Frontal cortex (tissue), 4 donors: ENCODE data around the gene FAM53B. TPM values are rescaled to one million over a fixed set of nuclear protein-coding genes. Genes with fewer than 3 reads are reported as not detected.

Experiments used
- DNase-seq, 2 donors: peaks; one replicate each; pipeline ENCODE4 v3.0.0; 2012; ENCODE audit warnings: low spot score in 2 of 2
- FAIRE-seq: peaks from 2 replicates; lab custom pipeline; 2012; peaks lifted over from hg19 to GRCh38; lab: Jason Lieb, UNC
- total RNA-seq: library from RNA; depleted of rRNA; stranded (reverse); fragments of >200 nt; gene quantifications from one replicate; pipeline ENCODE4 v1.2.3, GENCODE V29; 2014
- donor health status: control.
- donor health status: control.
- donor health status: control.

The FAM53B gene
- total RNA-seq, 1 donor from 2014 or later: 23.2 TPM

DNA sequence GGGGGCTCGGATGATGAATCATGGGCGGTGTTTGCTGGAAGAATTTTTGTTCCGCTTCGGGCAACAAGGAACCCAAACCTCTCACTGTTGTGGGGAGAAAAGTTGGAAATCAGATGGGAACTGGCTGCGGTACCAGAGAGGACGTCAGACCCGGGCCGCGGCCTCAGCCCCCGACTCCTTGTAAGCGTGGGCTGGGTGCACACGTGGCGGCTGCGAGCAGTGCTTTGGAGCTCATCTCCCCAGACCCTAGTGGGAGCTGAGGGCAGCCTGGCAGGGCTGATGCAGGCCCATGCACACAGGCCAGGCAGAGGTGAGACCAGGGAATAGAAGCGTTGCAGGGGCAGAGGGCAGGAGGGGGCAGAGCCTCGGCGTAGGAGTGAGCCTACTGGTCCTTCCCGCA lies 136.5 kb downstream of the FAM53B start:
- FAIRE-seq (no peak), DNase-seq (no peak)

DNA sequence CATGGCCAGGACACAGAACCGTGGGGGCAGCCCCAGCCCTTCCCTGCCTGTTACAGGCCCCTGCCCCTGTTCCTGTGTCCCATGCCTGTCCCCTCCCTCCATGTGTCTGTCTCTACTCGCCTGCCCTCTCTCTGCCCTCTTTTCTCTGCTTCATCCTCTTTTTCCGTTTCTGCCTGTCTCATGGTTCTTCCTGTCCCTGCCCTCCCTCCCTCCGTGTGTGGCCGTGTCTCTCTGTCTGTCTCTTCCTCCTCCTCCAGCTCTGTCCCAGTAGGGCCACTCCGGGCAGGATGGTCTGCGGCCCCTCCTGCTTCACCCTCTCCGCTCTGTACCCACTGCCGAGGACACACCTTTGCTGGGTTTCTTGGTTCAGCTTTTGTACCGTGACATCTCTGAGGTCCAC lies 137.4 kb downstream of the FAM53B start:
- no peak for DNase-seq
- no peak for FAIRE-seq

DNA sequence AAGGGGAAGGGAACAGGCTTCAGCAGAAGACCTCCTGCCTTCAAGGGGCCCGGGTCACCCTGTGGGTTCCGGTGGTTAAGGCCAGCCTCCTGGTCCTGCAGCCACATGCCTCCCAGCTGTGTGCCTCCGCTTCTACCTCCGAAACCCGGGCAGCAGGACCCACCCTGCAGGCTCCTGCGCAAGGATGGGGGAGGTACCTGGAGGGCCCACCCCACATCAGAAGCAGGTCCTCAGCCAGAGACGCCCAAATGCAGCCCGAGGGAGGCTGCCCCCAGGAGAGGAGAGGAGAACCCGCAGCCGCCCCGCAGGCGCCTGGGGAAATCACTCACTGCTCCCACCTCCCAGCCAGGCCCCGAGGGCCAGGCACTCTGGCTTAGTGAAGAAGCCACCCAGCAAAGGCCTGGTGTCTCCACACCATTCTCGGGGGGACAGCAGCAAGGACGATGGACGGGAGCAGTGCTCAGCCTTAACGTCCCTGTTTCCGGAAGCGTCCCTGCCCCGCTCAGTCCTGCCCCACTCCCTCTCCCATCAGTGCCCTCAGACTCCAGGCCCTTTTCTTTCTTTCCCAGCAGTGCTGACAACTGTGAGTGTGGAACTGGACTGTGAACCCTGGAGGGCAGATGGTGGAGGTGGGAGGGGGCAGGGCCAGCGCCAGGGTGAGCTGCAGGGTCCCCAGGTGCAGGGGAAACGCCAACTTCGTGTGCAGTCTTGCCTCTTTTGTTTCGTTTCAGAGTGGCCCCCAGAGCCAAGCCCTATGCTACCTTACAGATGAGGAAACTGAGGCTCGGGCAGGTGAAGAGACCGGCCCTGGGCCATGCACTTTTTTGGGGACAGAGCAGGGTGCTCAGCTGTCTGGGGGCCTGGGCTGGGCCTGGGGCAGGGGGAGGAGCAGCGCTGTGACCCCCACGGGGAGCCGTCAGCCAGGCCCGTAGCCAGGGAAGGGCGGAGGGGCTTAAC lies 138.0 kb downstream of the FAM53B start:
- FAIRE-seq: no peak
- no peak for DNase-seq

DNA sequence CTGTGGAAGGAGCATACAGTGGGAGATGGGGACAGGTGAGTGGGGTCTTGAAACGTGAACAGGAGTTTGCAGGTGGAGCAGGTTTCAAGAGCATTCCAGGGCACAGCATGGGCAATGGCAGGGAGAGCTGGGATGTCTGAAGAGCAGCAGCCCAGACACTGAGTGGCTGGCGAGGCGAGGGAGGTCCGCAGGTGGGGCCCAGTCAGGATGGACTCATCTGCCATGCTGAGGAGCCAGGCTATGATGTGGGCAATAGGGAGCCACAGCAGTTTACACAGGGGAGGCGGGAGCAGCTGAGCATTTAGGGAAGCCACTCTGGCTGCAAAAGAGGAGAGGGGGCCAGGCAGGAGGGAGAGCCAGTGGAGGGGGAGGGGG lies 138.7 kb downstream of the FAM53B start:
- no peak for DNase-seq
- no peak for FAIRE-seq

DNA sequence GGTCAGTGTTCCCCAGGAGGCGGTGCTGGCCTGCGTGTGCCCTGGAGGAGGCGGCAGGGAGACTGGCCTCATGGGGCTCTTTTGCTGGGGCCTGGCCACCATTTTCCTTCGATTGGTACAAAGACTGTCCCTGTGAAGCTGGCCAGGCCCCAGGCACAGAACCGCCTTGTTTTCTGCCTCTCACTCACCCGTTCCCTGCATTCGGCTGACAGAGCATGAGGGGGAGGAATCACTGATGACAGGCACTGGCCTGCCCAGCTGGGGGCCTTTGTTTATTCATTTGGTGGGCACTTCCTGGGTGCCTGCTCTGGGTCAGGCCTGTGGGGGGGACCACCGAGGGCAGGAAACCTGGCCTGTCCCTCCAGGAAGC lies 139.2 kb downstream of the FAM53B start:
- FAIRE-seq (no peak), DNase-seq (peak; percentile 73)

DNA sequence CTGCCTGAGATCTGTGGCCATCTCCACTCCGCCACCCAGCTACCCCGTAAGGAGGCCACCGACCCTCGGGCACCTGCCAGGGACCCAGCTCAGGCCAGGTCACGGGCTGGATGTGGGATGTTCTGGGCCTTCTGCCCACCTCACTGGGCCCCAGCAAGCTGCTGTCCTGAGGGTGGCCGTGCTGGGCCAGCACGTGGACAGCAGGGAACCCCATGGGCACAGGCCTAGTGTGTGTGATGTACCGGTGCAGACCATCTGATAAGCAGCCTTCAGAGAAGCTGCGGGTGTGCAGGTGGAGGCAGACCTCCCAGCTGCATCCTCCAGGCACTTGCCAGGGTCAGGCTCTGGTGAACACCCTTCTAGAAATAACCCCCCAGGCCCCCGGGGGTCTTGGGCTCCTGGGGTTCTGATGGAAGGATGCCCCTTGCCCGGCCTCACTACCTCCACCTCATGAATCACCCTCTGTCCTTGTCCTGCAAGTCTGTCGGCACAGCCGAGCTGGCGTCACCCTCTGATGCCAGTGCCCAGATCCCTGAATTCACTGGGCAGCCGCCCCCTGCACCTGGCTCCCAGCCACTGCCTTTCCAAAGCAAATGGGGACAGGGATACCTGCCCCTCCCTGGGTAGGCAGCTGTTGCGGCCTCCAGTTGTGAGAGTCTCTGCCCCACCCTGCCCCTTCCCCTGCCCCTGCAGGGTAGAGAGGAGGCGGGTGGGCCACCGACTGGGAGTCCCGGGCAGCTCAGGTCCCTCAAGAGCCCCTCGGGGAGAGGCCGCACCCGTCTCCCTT lies 139.8 kb downstream of the FAM53B start:
- DNase-seq (no peak), FAIRE-seq (no peak)

DNA sequence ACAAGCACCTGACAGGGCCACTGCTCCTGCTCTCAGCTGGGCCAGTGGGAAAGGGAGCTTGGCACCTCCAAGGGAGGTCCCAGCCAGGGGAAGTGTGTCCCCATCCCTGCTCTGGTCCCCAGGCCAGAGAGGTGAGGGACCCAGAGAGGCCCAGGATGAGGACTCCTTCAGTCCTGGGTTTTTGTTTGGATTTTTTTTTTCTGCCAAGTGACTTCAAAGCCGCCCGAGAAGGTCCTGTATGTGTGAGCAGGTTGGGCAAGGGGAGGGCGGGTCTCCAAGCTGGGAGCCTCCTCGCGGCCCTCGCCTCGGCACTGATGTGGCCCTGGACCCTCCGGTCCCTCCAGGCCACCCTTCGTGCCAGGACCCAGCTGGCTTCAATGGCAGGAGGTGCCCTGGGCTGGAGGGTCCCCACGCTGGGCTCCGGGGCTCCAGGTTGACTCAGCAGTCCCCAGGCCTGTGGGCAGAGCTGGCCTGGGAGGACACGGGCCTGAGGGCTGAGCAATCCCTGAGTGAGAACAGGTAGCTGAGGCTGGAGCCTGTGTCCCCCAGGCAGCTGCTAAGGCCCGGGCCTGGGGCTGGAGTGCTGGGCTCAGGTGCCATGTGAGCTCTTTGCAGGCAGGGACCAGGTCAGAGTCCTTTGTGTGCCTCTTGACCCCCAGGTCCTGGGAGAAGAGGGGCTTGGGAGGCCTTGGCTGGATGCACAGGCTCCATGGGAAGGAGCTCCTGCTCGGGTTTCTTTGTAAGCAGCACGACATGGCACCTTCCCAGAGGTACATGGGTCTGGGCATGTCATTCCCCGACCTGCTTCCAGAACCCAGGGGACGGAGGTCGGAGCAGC lies 140.6 kb downstream of the FAM53B start:
- DNase-seq (no peak), FAIRE-seq (no peak)

DNA sequence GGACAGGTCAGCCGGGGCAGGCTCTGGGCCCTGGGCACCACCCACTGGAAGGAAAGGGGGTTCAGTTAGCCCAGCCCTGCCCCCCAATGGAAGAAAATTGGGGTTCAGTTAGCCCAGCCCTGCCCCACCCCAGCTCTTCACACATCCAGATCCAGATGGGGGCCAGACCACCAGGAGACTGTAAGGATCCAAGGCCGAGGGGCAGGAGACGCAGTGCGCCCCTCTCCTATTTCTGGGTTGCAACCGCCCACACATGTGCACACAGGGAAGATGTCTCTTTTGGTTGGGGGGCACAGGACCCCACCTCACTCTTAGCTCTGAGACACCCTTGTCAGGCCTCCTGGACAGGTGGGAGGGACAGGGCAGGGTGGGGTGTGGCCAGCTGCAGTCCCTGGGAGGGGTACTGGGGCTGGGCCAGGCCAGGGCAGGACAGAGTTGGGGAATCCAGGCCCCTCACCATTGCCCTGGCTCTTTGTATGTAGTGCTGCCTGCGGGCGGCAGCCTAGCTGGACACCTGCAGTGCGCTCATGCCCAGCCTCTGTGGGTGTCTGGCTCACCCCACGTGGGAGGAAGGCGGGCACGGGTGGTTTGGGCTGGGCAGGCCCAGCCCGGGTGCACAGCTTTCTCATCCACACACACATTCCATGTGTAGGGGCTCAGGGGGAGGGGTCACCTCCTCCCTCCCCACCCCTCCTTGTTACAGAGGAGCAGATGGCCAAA lies 141.4 kb downstream of the FAM53B start:
- no peak for FAIRE-seq
- DNase-seq: no peak

DNA sequence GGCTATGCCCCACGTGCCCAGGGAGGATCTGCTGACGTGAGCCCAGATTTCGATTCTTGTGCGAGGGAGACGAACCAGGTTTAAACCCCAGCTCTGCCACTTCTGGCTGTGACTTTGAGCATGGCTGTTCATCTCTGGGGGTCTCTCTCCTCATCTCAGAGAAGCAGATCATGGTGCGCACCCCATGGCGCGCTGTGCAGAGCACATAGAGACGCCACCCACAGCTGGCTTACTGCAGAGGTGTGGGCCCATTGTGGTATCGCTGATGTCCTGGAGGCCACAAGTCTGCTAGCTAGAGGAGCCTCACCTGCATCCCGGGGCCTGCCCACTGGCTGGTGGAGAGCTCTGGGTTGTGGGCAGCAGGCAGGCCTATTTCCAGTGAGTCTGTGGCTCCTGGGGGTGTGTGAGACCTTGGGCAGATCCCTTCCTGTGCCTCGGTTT lies 142.0 kb downstream of the FAM53B start:
- DNase-seq (no peak), FAIRE-seq (no peak)

DNA sequence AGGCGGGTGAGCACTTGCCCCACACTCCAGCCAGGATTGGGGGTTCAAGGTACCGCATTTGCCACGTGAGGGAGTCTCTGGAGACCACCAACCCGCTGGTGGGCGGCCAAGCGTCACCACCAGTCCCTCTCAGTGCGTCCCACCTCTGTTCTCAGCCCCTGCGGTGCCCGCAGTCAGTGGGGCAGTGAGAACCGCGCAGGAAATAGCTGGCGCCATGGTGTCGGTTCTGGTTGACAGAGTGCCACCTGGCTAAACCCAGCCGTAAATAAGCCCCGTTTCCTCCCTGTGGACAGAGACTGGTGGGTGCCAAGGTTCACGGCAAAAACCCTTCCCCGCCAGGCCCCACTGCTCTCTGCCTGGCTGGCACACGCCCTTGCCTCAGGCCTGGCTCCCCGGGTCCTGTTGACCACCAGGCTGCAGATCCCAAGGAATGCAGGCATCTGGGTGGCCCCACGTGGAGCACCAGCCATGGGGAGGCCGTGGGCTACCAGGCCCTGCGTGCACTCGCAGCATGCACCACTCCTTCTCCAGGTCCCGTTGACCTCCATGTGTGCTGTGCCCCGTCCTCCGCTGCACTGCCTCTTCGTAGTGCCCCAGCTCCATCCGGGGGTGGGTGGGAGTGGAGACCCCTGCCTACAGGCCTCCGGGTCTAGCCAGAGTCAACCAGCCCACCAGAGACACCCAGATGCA lies 142.6 kb downstream of the FAM53B start:
- FAIRE-seq (no peak), DNase-seq (no peak)

DNA sequence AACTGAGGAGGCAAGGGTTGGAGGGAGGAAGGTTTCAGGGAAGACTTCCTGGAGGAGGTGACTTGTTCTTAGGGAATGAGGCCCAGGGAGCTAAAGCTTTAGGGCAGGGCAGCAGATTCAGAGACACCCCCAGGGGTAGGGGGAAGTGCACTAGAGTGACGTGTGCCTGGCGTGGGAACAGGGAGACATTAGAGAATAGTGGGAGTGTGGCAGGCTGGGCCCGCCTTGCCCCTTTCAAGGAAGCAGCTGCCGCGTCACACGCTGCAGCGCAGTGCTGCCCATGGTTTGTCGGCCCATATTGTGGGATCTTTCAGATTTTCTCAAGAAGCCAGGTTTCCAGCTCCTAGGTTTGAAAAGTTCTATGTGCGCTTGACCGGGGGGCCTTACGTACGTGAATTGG lies 143.2 kb downstream of the FAM53B start:
- no peak for FAIRE-seq
- no peak for DNase-seq

DNA sequence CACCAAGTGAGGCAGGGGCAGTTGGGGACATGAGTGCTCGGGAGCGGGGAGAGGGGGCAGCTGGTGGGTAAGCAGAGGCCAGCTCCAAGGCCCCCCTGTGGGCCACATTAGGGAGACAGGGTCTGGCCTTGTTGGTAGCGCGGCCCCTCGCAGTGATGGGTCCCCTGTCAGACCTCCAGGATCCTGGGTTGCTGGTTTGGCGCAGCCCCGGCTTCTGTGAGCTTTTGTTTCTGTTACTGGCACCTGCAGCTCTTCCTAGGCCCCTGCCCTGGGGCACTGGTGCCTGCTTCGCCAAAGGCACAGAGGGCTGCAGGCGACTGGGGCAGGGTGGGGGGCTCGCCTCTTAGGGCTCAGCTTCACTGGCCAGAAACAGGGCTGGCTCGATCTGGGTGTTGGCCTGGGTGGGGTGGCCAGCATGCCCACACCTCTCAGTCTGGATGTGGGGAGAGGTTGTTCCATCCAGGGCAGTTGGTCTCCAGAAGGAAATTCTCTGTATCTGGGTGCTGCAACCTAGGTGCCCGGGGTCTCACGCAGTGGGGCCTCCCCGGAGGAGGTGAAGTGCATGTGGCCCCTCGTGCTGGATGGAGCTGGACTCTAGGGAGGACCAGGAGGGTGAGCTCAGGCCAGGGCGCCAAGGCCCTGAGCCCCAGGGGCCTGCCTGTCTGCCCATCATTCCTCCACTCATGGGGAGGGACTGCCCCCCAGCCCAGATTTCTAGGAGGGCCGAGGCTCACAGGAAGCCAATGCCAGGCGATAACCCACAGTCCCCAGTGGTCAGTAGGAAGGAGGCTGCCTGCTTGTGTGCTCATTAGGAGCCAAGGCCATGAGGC lies 143.9 kb downstream of the FAM53B start:
- DNase-seq: no peak
- FAIRE-seq: no peak

DNA sequence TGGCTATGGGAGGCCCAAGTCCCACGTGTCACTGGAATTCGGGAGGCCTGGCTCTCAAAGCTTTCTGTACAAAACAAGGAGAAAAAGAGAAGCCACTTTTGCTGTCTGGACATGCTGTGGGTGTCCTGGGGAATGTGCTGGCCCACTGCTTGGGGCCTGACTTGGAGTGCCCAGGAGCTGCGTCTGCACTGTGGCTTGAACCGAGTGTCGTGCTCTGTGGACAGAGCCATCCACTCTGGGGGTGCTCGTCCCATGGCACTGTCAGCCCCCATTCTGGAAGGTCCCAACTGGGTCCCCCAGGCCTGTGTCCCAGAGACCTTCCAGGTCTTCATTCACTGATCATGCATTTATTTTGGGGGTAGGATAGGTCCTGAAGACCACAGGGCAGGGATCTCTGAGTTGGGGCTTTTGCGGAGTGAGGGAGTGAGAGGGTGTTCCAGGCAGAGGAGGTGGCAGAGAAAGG lies 144.6 kb downstream of the FAM53B start:
- DNase-seq (no peak), FAIRE-seq (no peak)

DNA sequence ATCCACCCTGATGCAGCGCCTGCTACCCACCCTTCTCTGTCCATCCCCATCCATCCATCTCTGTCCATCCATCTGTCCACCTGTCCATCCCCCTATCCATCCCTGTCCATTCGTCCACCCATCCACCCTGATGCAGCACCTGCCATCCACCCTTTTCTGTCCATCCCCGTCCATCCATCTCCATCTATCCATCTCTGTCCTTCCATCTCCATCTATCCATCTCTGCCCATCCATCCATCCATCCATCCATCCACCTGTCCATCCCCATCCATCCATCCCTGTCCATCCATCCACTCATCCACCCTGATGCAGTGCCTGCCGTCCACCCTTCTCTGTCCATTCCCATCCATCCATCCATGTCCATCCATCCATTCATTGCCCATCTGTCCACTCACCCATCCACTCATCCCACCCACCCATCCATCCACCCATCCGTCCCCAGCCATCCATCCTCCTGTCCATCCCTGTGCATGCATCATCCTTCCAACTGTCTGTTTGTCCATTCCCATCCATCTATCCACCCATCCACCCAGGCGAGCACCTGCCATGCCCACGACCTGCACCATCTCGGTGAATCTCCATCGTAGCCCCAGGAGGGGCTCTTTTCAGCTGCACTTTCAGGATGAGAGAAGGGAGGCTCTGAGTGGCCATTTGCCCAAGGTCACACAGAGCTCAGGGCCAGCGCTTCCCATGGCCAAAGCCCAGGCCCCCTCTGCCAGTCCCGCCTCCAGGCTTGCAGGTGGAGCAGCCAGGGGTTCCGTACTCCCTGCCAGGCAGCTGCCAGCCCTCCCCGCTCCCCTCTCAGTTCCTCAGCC lies 145.2 kb downstream of the FAM53B start:
- DNase-seq (no peak), FAIRE-seq (no peak)

DNA sequence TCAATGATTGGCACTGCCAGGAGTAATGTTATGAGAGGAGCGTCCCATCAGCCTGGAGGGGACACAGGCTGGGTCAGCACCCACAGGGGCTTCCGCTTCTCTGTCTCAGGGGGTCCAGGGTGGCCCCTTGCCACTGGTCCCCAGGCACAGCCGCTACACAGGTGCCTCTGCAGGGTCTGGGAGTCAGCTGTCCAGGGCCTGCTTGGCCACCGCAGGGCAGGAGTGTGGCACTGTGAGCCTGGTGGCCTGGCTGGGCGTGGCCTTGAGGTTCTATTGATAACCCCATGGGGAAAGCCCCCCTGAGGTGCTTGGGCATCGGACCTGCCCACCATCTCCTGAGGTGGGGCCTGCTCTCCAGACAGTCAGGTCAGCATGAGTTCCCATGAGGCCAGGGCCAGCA lies 146.0 kb downstream of the FAM53B start:
- FAIRE-seq: no peak
- no peak for DNase-seq

DNA sequence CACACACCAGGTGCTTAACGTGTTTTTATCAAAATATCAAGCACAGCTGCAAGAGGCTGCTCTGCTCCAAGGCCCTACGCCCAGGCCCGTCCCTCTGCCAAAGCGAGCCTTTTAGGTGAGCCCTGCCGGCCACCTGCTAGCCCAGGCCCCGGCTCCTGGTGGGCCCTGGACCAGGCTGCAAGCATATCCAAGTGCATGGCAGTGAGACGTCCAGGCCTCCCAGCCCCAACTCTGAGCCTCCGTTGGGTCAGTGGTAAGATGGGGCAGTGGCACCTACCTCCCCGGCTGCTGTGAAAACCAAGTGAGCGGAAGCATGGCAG lies 146.4 kb downstream of the FAM53B start:
- FAIRE-seq (no peak), DNase-seq (no peak)
